ENCODE measurements around the gene SLC26A1.

GRCh38 chr4:1021386-1022050 lies 28.3 kb upstream of the SLC26A1 start:
- TF ChIP-seq, protein P1, sequence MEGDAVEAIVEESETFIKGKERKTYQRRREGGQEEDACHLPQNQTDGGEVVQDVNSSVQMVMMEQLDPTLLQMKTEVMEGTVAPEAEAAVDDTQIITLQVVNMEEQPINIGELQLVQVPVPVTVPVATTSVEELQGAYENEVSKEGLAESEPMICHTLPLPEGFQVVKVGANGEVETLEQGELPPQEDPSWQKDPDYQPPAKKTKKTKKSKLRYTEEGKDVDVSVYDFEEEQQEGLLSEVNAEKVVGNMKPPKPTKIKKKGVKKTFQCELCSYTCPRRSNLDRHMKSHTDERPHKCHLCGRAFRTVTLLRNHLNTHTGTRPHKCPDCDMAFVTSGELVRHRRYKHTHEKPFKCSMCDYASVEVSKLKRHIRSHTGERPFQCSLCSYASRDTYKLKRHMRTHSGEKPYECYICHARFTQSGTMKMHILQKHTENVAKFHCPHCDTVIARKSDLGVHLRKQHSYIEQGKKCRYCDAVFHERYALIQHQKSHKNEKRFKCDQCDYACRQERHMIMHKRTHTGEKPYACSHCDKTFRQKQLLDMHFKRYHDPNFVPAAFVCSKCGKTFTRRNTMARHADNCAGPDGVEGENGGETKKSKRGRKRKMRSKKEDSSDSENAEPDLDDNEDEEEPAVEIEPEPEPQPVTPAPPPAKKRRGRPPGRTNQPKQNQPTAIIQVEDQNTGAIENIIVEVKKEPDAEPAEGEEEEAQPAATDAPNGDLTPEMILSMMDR (IDR thresholded peaks at IDR 0.05): no peak
- TF ChIP-seq POLR2AphosphoS5 (IDR thresholded peaks at IDR 0.05): no peak
